T-helper 17 cell (primary cell): ENCODE measurements around the gene MVP. TPM values are rescaled to one million over a fixed set of nuclear protein-coding genes. Genes with fewer than 3 reads are reported as not detected.

Source experiments
- ATAC-seq: fragments of 150-1000 bp; cut with Tn5 transposase; 2 replicates; pipeline ENCODE4 v1.10.0; 2021; ENCODE audit warnings: mild to moderate bottlenecking, moderate library complexity
- DNase-seq, 3 donors: peaks; one replicate each; pipeline versions ENCODE4 v3.0.0 to v3.0.0-alpha.2; 2020 to 2021
- H3K9me3 ChIP-seq: one replicate; pipeline ENCODE4 v1.7.0; 2013; ENCODE audit warnings: low read length, mild to moderate bottlenecking; ENCODE audit not compliant: control insufficient read depth, poor library complexity, severe bottlenecking
- H3K27ac Mint-ChIP-seq: one replicate; pipeline ENCODE4 v1.8.0; 2022; ENCODE audit warnings: mild to moderate bottlenecking, moderate library complexity, mixed read lengths
- H3K27me3 Mint-ChIP-seq: one replicate; pipeline ENCODE4 v1.8.0; 2022; ENCODE audit warnings: mixed read lengths
- H3K36me3 Mint-ChIP-seq: one replicate; pipeline ENCODE4 v1.8.0; 2022; ENCODE audit warnings: low read depth, mixed read lengths
- H3K4me1 Mint-ChIP-seq: one replicate; pipeline ENCODE4 v1.8.0; 2022; ENCODE audit warnings: mild to moderate bottlenecking, mixed read lengths
- H3K4me3 Mint-ChIP-seq: one replicate; pipeline ENCODE4 v1.8.0; 2022; ENCODE audit warnings: mild to moderate bottlenecking, moderate library complexity, mixed read lengths
- total RNA-seq, 4 donors: library from RNA in 2 of 4; stranded (reverse) in 2 of 4; gene quantifications; one replicate each; pipeline ENCODE4 v1.2.3 and lab custom pipeline; 2022 to 2026

MVP gene
- total RNA-seq, 2 donors from 2014 or later, result 141 to 154 TPM

- Mint-ChIP-seq H3K36me3 (no peaks in the 10 kb centered on the region), H3K27me3 (peaks cover 16% of the 10 kb centered on the region), H3K4me3 (no peak overlapping the region), H3K4me1 (no peaks in the 10 kb centered on the region), H3K27ac (no peak overlapping the region)
- no peak for DNase-seq
- ATAC-seq, result no peak
- no peaks in the 10 kb centered on the region for H3K9me3 ChIP-seq
Observed at GRCh38 chr16:29891525-29892457, 71.5 kb downstream of the MVP start.

GRCh38 chr16:29892458-29892813, 72.2 kb downstream of the MVP start:
- no peak for ATAC-seq
- H3K27me3 Mint-ChIP-seq, result peaks cover 20% of the 10 kb centered on the region
- no peak for DNase-seq
- H3K36me3 Mint-ChIP-seq, result peaks cover 3% of the 10 kb centered on the region
- no peaks in the 10 kb centered on the region for H3K4me1 Mint-ChIP-seq
- H3K4me3 Mint-ChIP-seq, result no peak overlapping the region
- H3K9me3 ChIP-seq, result no peaks in the 10 kb centered on the region
- H3K27ac Mint-ChIP-seq, result no peak overlapping the region

GRCh38 chr16:29893553-29893952, 73.3 kb downstream of the MVP start:
- no peaks in the 10 kb centered on the region for H3K9me3 ChIP-seq
- DNase-seq (no peak), ATAC-seq (no peak)
- H3K27ac Mint-ChIP-seq, result no peak overlapping the region
- H3K36me3 Mint-ChIP-seq, result peaks cover 5% of the 10 kb centered on the region
- H3K27me3 Mint-ChIP-seq, result peaks cover 32% of the 10 kb centered on the region
- no peak overlapping the region for H3K4me3 Mint-ChIP-seq
- H3K4me1 Mint-ChIP-seq, result no peaks in the 10 kb centered on the region

- no peak overlapping the region for H3K4me3 Mint-ChIP-seq
- ATAC-seq, result no peak
- peaks cover 5% of the 10 kb centered on the region for H3K36me3 Mint-ChIP-seq
- no peaks in the 10 kb centered on the region for H3K9me3 ChIP-seq
- no peak for DNase-seq
- H3K4me1 Mint-ChIP-seq, result peaks cover 2% of the 10 kb centered on the region
- no peak overlapping the region for H3K27ac Mint-ChIP-seq
- peaks cover 35% of the 10 kb centered on the region for H3K27me3 Mint-ChIP-seq
Observed at GRCh38 chr16:29894352-29894751, 74.1 kb downstream of the MVP start.

- peaks cover 8% of the 10 kb centered on the region for H3K4me1 Mint-ChIP-seq
- H3K4me3 Mint-ChIP-seq, result no peak overlapping the region
- ATAC-seq (no peak), DNase-seq (no peak)
- H3K27ac Mint-ChIP-seq, result no peak overlapping the region
- H3K36me3 Mint-ChIP-seq, result peaks cover 5% of the 10 kb centered on the region
- no peaks in the 10 kb centered on the region for H3K9me3 ChIP-seq
- peaks cover 35% of the 10 kb centered on the region for H3K27me3 Mint-ChIP-seq
Observed at GRCh38 chr16:29896841-29897240, 76.6 kb downstream of the MVP start.

- H3K27ac Mint-ChIP-seq, result no peak overlapping the region
- peaks cover 5% of the 10 kb centered on the region for H3K36me3 Mint-ChIP-seq
- H3K27me3 Mint-ChIP-seq, result peaks cover 35% of the 10 kb centered on the region
- peaks cover 8% of the 10 kb centered on the region for H3K4me1 Mint-ChIP-seq
- no peak overlapping the region for H3K4me3 Mint-ChIP-seq
- no peak for DNase-seq
- H3K9me3 ChIP-seq, result no peaks in the 10 kb centered on the region
- ATAC-seq, result no peak
Observed at GRCh38 chr16:29897333-29897732, 77.1 kb downstream of the MVP start.

Other genes with a start within 250 kb of the MVP start
- 100 to 1,000 TPM; 122 to 147 TPM for gene SPN, start 157.2 kb upstream of the MVP start, total RNA-seq
- gene QPRT, start 141.3 kb upstream of the MVP start, total RNA-seq, result under 1 TPM; 0.72 to 0.96 TPM
- gene C16orf54, start 74.5 kb upstream of the MVP start, total RNA-seq, result 100 to 1,000 TPM; 172 to 259 TPM
- gene ZG16, start 42.2 kb upstream of the MVP start, total RNA-seq, result not detected
- gene KIF22, start 29.7 kb upstream of the MVP start, total RNA-seq, result 10 to 100 TPM; 74.3 to 89.0 TPM
- gene MAZ, start 13.9 kb upstream of the MVP start, total RNA-seq, result 100 to 1,000 TPM; 242 to 254 TPM
- gene PRRT2, start 8.3 kb upstream of the MVP start, total RNA-seq, result 1 to 10 TPM; 2.0 to 3.4 TPM
- gene PAGR1, start 4.3 kb upstream of the MVP start, total RNA-seq, result 10 to 100 TPM; 15.2 to 16.3 TPM
- gene CDIPT, start 42.8 kb downstream of the MVP start, total RNA-seq, result 10 to 100 TPM; 39.6 TPM
- gene SEZ6L2, start 79.1 kb downstream of the MVP start, total RNA-seq, result not detected
- not detected for gene ASPHD1, start 80.0 kb downstream of the MVP start, total RNA-seq
- gene KCTD13, start 105.8 kb downstream of the MVP start, total RNA-seq, result 10 to 100 TPM; 44.1 to 48.4 TPM
- gene TMEM219, start 141.6 kb downstream of the MVP start, total RNA-seq, result 10 to 100 TPM; 68.8 to 80.3 TPM
- gene TAOK2, start 153.4 kb downstream of the MVP start, total RNA-seq, result 10 to 100 TPM; 21.0 to 22.9 TPM
- 10 to 100 TPM; 11.3 to 11.5 TPM for gene HIRIP3, start 175.2 kb downstream of the MVP start, total RNA-seq
- 10 to 100 TPM; 72.4 to 76.7 TPM for gene INO80E, start 175.8 kb downstream of the MVP start, total RNA-seq
- gene DOC2A, start 190.6 kb downstream of the MVP start, total RNA-seq, result under 1 TPM in 1 of 2 donors, not detected in 1; 0.16 TPM
- gene C16orf92, start 202.7 kb downstream of the MVP start, total RNA-seq, result not detected
- not detected for gene TLCD3B, start 210.8 kb downstream of the MVP start, total RNA-seq
- gene ALDOA, start 245.3 kb downstream of the MVP start, total RNA-seq, result 100 to 1,000 TPM; 421 to 426 TPM